ENCODE measurements around the gene NAT16.
A peak's percentile ranks its signal among the peaks of the same experiment; 100 is the strongest.

NAT16 gene

GRCh38 chr7:101218236-101219125 lies 38.4 kb upstream of the NAT16 start:
- H3K4me3 ChIP-seq (replicated peaks; ENCODE audit: low read depth, low read length): peak overlapping the region; percentile 85
- TF ChIP-seq, protein P1, sequence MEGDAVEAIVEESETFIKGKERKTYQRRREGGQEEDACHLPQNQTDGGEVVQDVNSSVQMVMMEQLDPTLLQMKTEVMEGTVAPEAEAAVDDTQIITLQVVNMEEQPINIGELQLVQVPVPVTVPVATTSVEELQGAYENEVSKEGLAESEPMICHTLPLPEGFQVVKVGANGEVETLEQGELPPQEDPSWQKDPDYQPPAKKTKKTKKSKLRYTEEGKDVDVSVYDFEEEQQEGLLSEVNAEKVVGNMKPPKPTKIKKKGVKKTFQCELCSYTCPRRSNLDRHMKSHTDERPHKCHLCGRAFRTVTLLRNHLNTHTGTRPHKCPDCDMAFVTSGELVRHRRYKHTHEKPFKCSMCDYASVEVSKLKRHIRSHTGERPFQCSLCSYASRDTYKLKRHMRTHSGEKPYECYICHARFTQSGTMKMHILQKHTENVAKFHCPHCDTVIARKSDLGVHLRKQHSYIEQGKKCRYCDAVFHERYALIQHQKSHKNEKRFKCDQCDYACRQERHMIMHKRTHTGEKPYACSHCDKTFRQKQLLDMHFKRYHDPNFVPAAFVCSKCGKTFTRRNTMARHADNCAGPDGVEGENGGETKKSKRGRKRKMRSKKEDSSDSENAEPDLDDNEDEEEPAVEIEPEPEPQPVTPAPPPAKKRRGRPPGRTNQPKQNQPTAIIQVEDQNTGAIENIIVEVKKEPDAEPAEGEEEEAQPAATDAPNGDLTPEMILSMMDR (IDR thresholded peaks at IDR 0.05; ENCODE audit: low read depth, low read length, missing control alignments): no peak
- DNase-seq (ENCODE audit: extremely low read depth, low read depth): no peak

DNA sequence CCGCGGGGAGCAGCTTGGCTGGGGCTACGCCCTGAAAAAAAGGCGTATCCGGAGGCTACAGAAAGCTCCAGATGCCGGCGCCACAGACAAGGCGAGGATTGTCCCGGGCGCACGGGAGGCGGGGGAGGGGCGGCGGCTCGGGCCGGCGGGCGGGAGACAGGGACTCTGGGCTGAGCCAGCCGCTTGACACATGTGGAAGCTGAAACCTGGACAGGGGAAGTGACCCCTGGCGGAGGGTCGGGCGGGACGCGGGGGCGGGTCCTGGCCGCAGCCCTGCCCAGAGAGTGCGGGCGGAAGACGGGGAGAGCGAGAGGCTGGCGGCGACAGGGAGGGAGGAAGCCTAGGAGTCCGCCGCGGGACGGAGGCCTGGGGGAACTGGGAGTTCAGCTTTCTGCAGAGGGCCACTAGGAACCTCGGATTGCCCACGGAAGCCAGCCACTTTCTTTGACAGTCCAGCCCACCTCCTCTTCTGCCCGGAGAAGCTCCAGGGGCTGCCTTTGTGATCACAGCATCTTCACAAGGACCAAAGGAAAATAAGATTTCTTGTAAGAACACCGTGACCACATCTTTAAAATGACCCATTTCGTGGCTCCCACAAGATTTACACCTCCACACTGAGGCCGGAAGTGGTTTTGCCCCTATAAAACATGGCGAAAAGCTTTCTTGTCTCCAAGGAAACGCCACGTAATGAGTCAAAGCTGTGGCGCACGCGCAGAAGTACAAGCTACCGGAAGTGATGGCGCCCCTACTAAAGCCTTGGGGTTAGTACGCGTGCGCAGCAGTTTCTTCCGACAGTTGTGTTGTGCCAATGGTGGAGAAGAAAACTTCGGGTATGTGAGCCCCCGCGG lies 37.5 kb upstream of the NAT16 start, which contains the start of the genes PLOD3 and ZNHIT1:
Gene PLOD3 (minus strand): TSS at position 194 of the 848 bp plus-strand sequence. CDS start 307 bp downstream, outside the sequence.
Gene ZNHIT1 (plus strand): TSS at position 778 of the 848 bp plus-strand sequence. CDS start 31 bp downstream, at position 809.
- H3K4me3 ChIP-seq (replicated peaks; ENCODE audit: low read depth, low read length): peak within 1 kb of the TSS; percentile 85
- peak; percentile 98 for DNase-seq (ENCODE audit: extremely low read depth, low read depth)
- TF ChIP-seq, protein P1 (IDR thresholded peaks at IDR 0.05; ENCODE audit: low read depth, low read length, missing control alignments): no peak

DNA sequence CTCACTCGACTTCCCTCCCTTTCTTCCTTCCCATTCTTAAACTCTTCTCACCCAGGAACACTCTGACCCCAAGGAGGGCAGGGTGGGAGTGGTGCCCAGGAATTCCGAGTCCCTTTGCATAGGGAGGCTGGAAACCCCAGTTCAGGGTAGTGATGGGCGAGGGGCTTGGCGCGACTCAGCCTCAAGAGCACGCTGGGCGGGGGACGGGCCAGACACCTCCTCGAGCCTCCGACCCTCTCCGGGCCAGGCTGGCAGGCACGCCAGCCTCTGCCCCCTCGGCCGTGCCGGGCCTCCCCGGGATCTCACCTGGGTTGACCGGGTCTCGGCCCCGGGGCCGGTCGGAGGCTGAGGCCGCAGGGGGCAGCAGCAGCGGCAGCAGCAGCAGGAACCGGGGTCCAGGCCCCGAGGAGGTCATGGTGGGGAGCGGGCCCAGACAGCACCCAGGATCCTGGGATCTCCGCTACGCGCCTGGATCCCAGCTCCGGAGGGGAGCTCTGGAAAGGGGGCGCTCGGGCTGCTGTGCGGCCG lies 36.8 kb upstream of the NAT16 start:
- TF ChIP-seq, protein P1 (IDR thresholded peaks at IDR 0.05; ENCODE audit: low read depth, low read length, missing control alignments): no peak
- H3K4me3 ChIP-seq (replicated peaks; ENCODE audit: low read depth, low read length): peak overlapping the region; percentile 85
- no peak for DNase-seq (ENCODE audit: extremely low read depth, low read depth)

GRCh38 chr7:101216001-101216859 lies 36.1 kb upstream of the NAT16 start:
- no peak for DNase-seq (ENCODE audit: extremely low read depth, low read depth)
- TF ChIP-seq, protein P1 (IDR thresholded peaks at IDR 0.05; ENCODE audit: low read depth, low read length, missing control alignments): no peak

GRCh38 chr7:101212014-101212413 lies 31.9 kb upstream of the NAT16 start:
- no peak overlapping the region for H3K4me3 ChIP-seq (replicated peaks; ENCODE audit: low read depth, low read length)
- TF ChIP-seq, protein P1 (IDR thresholded peaks at IDR 0.05; ENCODE audit: low read depth, low read length, missing control alignments): no peak
- DNase-seq (ENCODE audit: extremely low read depth, low read depth): no peak

More at GRCh38 chr7:101216001-101216859, 36.1 kb upstream of the NAT16 start:
- H3K4me3 ChIP-seq (replicated peaks; ENCODE audit: low read depth, low read length): peak overlapping the region; percentile 85

Data from HFF-Myc (cell line).